K562 (cell line): ENCODE data around the gene JUNB. TPM values are rescaled to one million over a fixed set of nuclear protein-coding genes. Genes with fewer than 3 reads are reported as not detected.
A peak's percentile ranks its signal among the peaks of the same experiment; 100 is the strongest.

ENCODE experiments used
- ATAC-seq: fragments of 200-7000 bp; cut with Tn5 transposase; 3 replicates; pipeline ENCODE4 v1.9.1; 2020; ENCODE audit warnings: moderate library complexity
- BruUV-seq: library from RNA; stranded (reverse); fragments of 400-500 nt; replicated peaks from 2 replicates; lab custom pipeline; 2021; lab: Mats Ljungman, UMichigan
- CTCF ChIA-PET: fragments of 300-600 bp; formaldehyde crosslinking; extraction: SDS; loops from one replicate; lab custom pipeline; 2021; ENCODE audit warnings: low intra/inter-chr PET ratio; lab: Yijun Ruan, JAX
- POLR2A ChIA-PET: fragments of 300-600, 350-650 bp; sonication (Branson Sonifier 250); formaldehyde crosslinking; extraction: SDS; loops from one replicate; lab custom pipeline; 2021; ENCODE audit warnings: antibody characterized with exemption, inconsistent platforms; lab: Yijun Ruan, JAX
- DNase-seq, 4 experiments: peaks; one replicate each; pipeline versions ENCODE4 v3.0.0 to v3.0.0-alpha.2; 2011 to 2018; ENCODE audit warnings: low spot score in 3 of 4, mixed read lengths in 3 of 4; ENCODE audit errors: extremely low read depth in 1 of 4
- FAIRE-seq: peaks from 2 replicates; lab custom pipeline; 2011; peaks lifted over from hg19 to GRCh38; lab: Jason Lieb, UNC
- H2AFZ ChIP-seq: 2 replicates; pipeline ENCODE4 v1.6.0; 2011; ENCODE audit warnings: low read depth, low read length, control low read depth, inconsistent platforms
- H3K27ac ChIP-seq: fragments of 200-600 bp; 3 replicates; pipeline ENCODE4 v1.8.0; 2011; ENCODE audit warnings: low read depth, mild to moderate bottlenecking, control low read depth, inconsistent platforms, low read length, moderate library complexity, mixed read lengths; ENCODE audit errors: extremely low read depth
- H3K27me3 ChIP-seq, 2 experiments: fragments of 300-600 bp in 1 of 2; 2 replicates in 1 of 2; 3 replicates in 1 of 2; pipeline versions ENCODE4 v1.6.0 to v1.8.0; 2011; ENCODE audit warnings: inconsistent platforms in 2 of 2, low read length in 2 of 2, mild to moderate bottlenecking in 1 of 2, mixed read lengths in 1 of 2, moderate library complexity in 1 of 2; ENCODE audit not compliant: control insufficient read depth in 2 of 2, insufficient read depth in 2 of 2
- H3K36me3 ChIP-seq: fragments of 300-600 bp; 3 replicates; pipeline ENCODE4 v1.8.0; 2011; ENCODE audit warnings: mild to moderate bottlenecking, low read length, inconsistent platforms; ENCODE audit not compliant: control insufficient read depth, insufficient read depth
- H3K4me1 ChIP-seq, 2 experiments: fragments of 200-600 bp in 1 of 2; replicated peaks in 1 of 2; 2 replicates in 1 of 2; 3 replicates in 1 of 2; pipeline versions ENCODE4 v1.5.1 to v1.8.0; 2011; ENCODE audit warnings: inconsistent platforms in 2 of 2, low read length in 2 of 2, mild to moderate bottlenecking in 1 of 2, mixed read lengths in 1 of 2, moderate library complexity in 1 of 2; ENCODE audit not compliant: control insufficient read depth in 2 of 2, insufficient read depth in 2 of 2
- H3K4me2 ChIP-seq: 2 replicates; pipeline ENCODE4 v1.6.1; 2011; ENCODE audit warnings: low read length, control low read depth, inconsistent platforms, mixed read lengths; ENCODE audit not compliant: insufficient read depth
- H3K4me3 ChIP-seq: fragments of 200-600 bp; sonication (generic), shearing (Covaris generic); 2 replicates; pipeline ENCODE4 v1.5.1; 2016; ENCODE audit warnings: control low read depth, inconsistent platforms
- H3K79me2 ChIP-seq: fragments of 200-600 bp; 3 replicates; pipeline ENCODE4 v1.8.0; 2011; ENCODE audit warnings: low read length, inconsistent platforms; ENCODE audit not compliant: control insufficient read depth, insufficient read depth
- H3K9ac ChIP-seq, 2 experiments: 2 replicates each; pipeline versions ENCODE4 v1.6.0 to v1.6.1; 2011; ENCODE audit warnings: low read depth in 2 of 2, low read length in 2 of 2, control low read depth in 1 of 2, inconsistent platforms in 1 of 2, mild to moderate bottlenecking in 1 of 2, mixed read lengths in 1 of 2; ENCODE audit not compliant: insufficient read depth in 1 of 2
- H3K9me1 ChIP-seq: one replicate; pipeline ENCODE4 v1.6.0; 2011; ENCODE audit warnings: inconsistent platforms, mild to moderate bottlenecking, low read length, moderate library complexity; ENCODE audit not compliant: control insufficient read depth, insufficient read depth
- H3K9me3 ChIP-seq: replicated peaks from 2 replicates; pipeline ENCODE4 v1.5.1; 2011; ENCODE audit warnings: low read depth, low read length, inconsistent platforms; ENCODE audit not compliant: control insufficient read depth, insufficient read depth
- H4K20me1 ChIP-seq: replicated peaks from 2 replicates; pipeline ENCODE4 v1.6.1; 2011; ENCODE audit warnings: low read length, inconsistent platforms, mixed read lengths; ENCODE audit not compliant: control insufficient read depth, insufficient read depth
- ARNT ChIP-seq, 2 experiments: fragments of 450-650 bp; IDR thresholded peaks; 2 replicates each; pipeline ENCODE4 v1.6.1; 2016; ENCODE audit warnings: mild to moderate bottlenecking in 1 of 2
- CAMTA2 ChIP-seq: fragments of 250-450 bp; sonication (Bioruptor Pico); conservative IDR thresholded peaks from 2 replicates; pipeline ENCODE4 v1.5.1; 2022
- CHD2 ChIP-seq: IDR thresholded peaks from 2 replicates; pipeline ENCODE4 v1.6.1; 2011; ENCODE audit warnings: low read depth, low read length
- FOXJ2 ChIP-seq: fragments of 200-800 bp; sonication (Bioruptor generic); IDR thresholded peaks from 2 replicates; pipeline ENCODE4 v1.6.1; 2016; ENCODE audit warnings: missing genetic modification characterization, missing compliant biosample characterization
- GATA2 ChIP-seq: sonication (generic); formaldehyde crosslinking; IDR thresholded peaks from 2 replicates; pipeline ENCODE4 v1.4.0; 2020; ENCODE audit warnings: mild to moderate bottlenecking, missing genetic modification reagents
- TAL1 ChIP-seq: fragments of 450-650 bp; IDR thresholded peaks from 2 replicates; pipeline ENCODE4 v1.6.1; 2016; ENCODE audit warnings: mild to moderate bottlenecking
- TRIM24 ChIP-seq, 2 experiments: fragments of 450-650 bp; IDR thresholded peaks; 2 replicates each; pipeline ENCODE4 v1.6.1; 2016
- ZKSCAN8 ChIP-seq: fragments of 200-800 bp; sonication (Bioruptor generic); IDR thresholded peaks from 2 replicates; pipeline ENCODE4 v1.6.1; 2016; ENCODE audit warnings: missing genetic modification characterization, missing compliant biosample characterization
- ZNF121 ChIP-seq: sonication (generic); formaldehyde crosslinking; conservative IDR thresholded peaks from 2 replicates; pipeline ENCODE4 v1.8.0; 2022; ENCODE audit warnings: missing genetic modification reagents
- ZNF146 ChIP-seq: IDR thresholded peaks from one replicate; pipeline ENCODE4 v1.6.1; 2018; ENCODE audit warnings: missing compliant biosample characterization; ENCODE audit not compliant: unreplicated experiment
- ZNF232 ChIP-seq: sonication (generic); formaldehyde crosslinking; IDR thresholded peaks from 2 replicates; pipeline ENCODE4 v1.8.0; 2022; ENCODE audit warnings: mild to moderate bottlenecking, missing genetic modification reagents
- ZNF780A ChIP-seq: fragments of 250-450 bp; sonication (Bioruptor Pico); IDR thresholded peaks from 2 replicates; pipeline ENCODE4 v1.5.0; 2021; ENCODE audit warnings: mild to moderate bottlenecking
- WGBS: fragments of 100-300 bp; shearing (Covaris generic); methylation state at CpG from one replicate; pipeline ENCODE4 v1.1.6; 2016; ENCODE audit warnings: low coverage, mixed read lengths; ENCODE audit not compliant: insufficient coverage; ENCODE audit errors: missing lambda C conversion rate; 5-methylcytosine and 5-hydroxymethylcytosine counted together
- in situ Hi-C: fragments of 300-500 bp; cut with MboI; formaldehyde crosslinking; loops from 4 replicates; pipeline ENCODE4 v1.15.0; 2018; ENCODE audit warnings: inconsistent platforms, mixed read lengths
- intact Hi-C: fragments of 100-400 bp; cut with micrococcal nuclease; formaldehyde crosslinking; loops from 2 replicates; pipeline ENCODE4 v1.14.2; 2022
- polyA plus RNA-seq, 8 experiments: library from polyadenylated mRNA; depleted of rRNA in 4 of 8; stranded (reverse) in 5 of 8; unstranded in 3 of 8; fragments of >200 nt; fragmentation: Nextera tagmentation in 2 of 8; fragmentation: Illumina TruSeq in 1 of 8; extraction: Ambion mirVana in 2 of 8; extraction: Trizol in 1 of 8; gene quantifications; 2 replicates each; pipeline versions ENCODE4 v1.2.1 to v1.2.3, GENCODE V29; 2011 to 2014; ENCODE audit warnings: inconsistent platforms in 1 of 8, missing spikeins in 1 of 8
- total RNA-seq, 7 experiments: library from RNA; depleted of rRNA in 6 of 7; stranded (reverse); fragments of >200 nt in 6 of 7; fragmentation: Illumina TruSeq in 2 of 7; extraction: Trizol in 2 of 7; gene quantifications; 2 replicates each; pipeline versions ENCODE4 v1.2.1 to v1.2.3, GENCODE V29; 2011 to 2021; ENCODE audit warnings: low replicate concordance in 1 of 7
- TF ChIP-seq, protein P1 (sequence below): sonication (generic); formaldehyde crosslinking; IDR thresholded peaks from 2 replicates; pipeline ENCODE4 v1.8.1; 2023; ENCODE audit warnings: mild to moderate bottlenecking, missing genetic modification reagents, moderate library complexity
- TF ChIP-seq, protein P2 (sequence below), 3 experiments: fragments of 200-800 bp in 1 of 3; fragments of 250-450 bp in 1 of 3; fragments of 450-650 bp in 1 of 3; sonication (Bioruptor Pico) in 1 of 3; sonication (Bioruptor generic) in 1 of 3; formaldehyde crosslinking in 1 of 3; IDR thresholded peaks; 2 replicates each; pipeline versions ENCODE4 v1.6.1 to v1.8.0; 2016 to 2022; ENCODE audit warnings: mild to moderate bottlenecking in 2 of 3, missing genetic modification characterization in 2 of 3, missing compliant biosample characterization in 1 of 3, moderate library complexity in 1 of 3

Gene JUNB
- total and polyA plus RNA-seq, 9 of the 15 experiments (the other 6 are each of a cell fraction or from before 2014, with no cell fraction given): 0.23 to 88.1 (median 13.1) TPM

- TF ChIP-seq, protein P1, sequence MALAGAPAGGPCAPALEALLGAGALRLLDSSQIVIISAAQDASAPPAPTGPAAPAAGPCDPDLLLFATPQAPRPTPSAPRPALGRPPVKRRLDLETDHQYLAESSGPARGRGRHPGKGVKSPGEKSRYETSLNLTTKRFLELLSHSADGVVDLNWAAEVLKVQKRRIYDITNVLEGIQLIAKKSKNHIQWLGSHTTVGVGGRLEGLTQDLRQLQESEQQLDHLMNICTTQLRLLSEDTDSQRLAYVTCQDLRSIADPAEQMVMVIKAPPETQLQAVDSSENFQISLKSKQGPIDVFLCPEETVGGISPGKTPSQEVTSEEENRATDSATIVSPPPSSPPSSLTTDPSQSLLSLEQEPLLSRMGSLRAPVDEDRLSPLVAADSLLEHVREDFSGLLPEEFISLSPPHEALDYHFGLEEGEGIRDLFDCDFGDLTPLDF: no peak
Measured at GRCh38 chr19:12801466-12802266, 10.4 kb downstream of the JUNB start, which contains the start of the genes PRDX2 and THSD8 (continued).

- intact Hi-C loops: no loop called here
- peaks cover 41% of the 10 kb centered on the region for H3K79me2 ChIP-seq
- peak overlapping the region; percentile 82 for H3K4me2 ChIP-seq
- ATAC-seq (no peak), FAIRE-seq (no peak), DNase-seq (peak in 1 of 4 experiments; percentile 16)
- peaks cover 25 to 65% of the 10 kb centered on the region in 2 experiments; a peak in 4 of 5 replicates for H3K4me1 ChIP-seq
- no peaks in the 10 kb centered on the region for H3K27me3 ChIP-seq
- ChIA-PET CTCF (interaction anchor here (0.6 to 0.7 kb wide), 2 partner anchors 9 to 501 kb away, joined by 3 to 4 read pairs; no protein-coding TSS in a partner anchor), POLR2A (interaction anchor here (1.1 to 2.5 kb wide), 4 partner anchors 10 to 40 kb away, joined by 3 to 29 read pairs (median 4); partner anchors contain the start of gene JUNB)
- H3K36me3 ChIP-seq: peaks cover 29% of the 10 kb centered on the region; the same call in 2 of the 3 replicates
- peak overlapping the region; percentile 76 for H3K4me3 ChIP-seq
- H3K9me3 ChIP-seq: no peaks in the 10 kb centered on the region
- H3K9me1 ChIP-seq: no peaks in the 10 kb centered on the region
- in situ Hi-C loops: no loop called here
- H3K9ac ChIP-seq: peak overlapping the region; percentile 90 to 96; a peak in 3 of 4 replicates
- no TSS peak for BruUV-seq
- H2AFZ ChIP-seq: peak overlapping the region; percentile 97
- WGBS: 33% methylated on average over 22 of the region's 22 CpGs
- no peaks in the 10 kb centered on the region for H4K20me1 ChIP-seq
- peak overlapping the region; percentile 90; the same call in 1 of the 3 replicates for H3K27ac ChIP-seq
- TF ChIP-seq ZNF780A (no peak), TRIM24 (IDR thresholded peaks at IDR 0.05) (no peak), ARNT (IDR thresholded peaks at IDR 0.05) (no peak), TAL1 (no peak), CHD2 (no peak), CAMTA2 (CRISPR knock-in tag) (no peak), ZKSCAN8 (CRISPR knock-in tag) (no peak), ZNF232 (CRISPR knock-in tag) (no peak), ZNF121 (CRISPR knock-in tag) (peak; percentile 96), FOXJ2 (tag) (no peak), GATA2 (CRISPR knock-in tag) (peak; percentile 9; the same call in 1 of the 2 replicates), ZNF146 (CRISPR knock-in tag) (no peak)
- TF ChIP-seq, protein P2, sequence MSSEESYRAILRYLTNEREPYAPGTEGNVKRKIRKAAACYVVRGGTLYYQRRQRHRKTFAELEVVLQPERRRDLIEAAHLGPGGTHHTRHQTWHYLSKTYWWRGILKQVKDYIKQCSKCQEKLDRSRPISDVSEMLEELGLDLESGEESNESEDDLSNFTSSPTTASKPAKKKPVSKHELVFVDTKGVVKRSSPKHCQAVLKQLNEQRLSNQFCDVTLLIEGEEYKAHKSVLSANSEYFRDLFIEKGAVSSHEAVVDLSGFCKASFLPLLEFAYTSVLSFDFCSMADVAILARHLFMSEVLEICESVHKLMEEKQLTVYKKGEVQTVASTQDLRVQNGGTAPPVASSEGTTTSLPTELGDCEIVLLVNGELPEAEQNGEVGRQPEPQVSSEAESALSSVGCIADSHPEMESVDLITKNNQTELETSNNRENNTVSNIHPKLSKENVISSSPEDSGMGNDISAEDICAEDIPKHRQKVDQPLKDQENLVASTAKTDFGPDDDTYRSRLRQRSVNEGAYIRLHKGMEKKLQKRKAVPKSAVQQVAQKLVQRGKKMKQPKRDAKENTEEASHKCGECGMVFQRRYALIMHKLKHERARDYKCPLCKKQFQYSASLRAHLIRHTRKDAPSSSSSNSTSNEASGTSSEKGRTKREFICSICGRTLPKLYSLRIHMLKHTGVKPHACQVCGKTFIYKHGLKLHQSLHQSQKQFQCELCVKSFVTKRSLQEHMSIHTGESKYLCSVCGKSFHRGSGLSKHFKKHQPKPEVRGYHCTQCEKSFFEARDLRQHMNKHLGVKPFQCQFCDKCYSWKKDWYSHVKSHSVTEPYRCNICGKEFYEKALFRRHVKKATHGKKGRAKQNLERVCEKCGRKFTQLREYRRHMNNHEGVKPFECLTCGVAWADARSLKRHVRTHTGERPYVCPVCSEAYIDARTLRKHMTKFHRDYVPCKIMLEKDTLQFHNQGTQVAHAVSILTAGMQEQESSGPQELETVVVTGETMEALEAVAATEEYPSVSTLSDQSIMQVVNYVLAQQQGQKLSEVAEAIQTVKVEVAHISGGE (CRISPR knock-in tag; IDR thresholded peaks at IDR 0.05): 0 out of 6 replicates have a peak, but pooled peaks of 1 of the 3 experiments have one; percentile 28
Measured at GRCh38 chr19:12802267-12803106, 11.2 kb downstream of the JUNB start.
